ENCODE measurements around the gene HOXB6. TPM values are rescaled to one million over a fixed set of nuclear protein-coding genes. Genes with fewer than 3 reads are reported as not detected.

Gene HOXB6
- total RNA-seq, 4 donors from 2014 or later: 9.2 to 22.7 (median 15.5) TPM

GRCh38 chr17:48615047-48615962, 10.5 kb upstream of the HOXB6 start, which contains the start of gene HOXB8:
Gene HOXB8, minus strand, starts transcription at chr17:48615292. Its CDS starts 588 bp downstream, at chr17:48614704.
- ATAC-seq (ENCODE audit: low FRiP score) (no peak), DNase-seq (ENCODE audit: low spot score) (no peak)
- no peak for TF ChIP-seq CTCF (IDR thresholded peaks at IDR 0.05)

- TF ChIP-seq CTCF (IDR thresholded peaks at IDR 0.05): no peak
- ATAC-seq (ENCODE audit: low FRiP score) (no peak), DNase-seq (ENCODE audit: low spot score) (no peak)
Observed at GRCh38 chr17:48613862-48614694, 9.3 kb upstream of the HOXB6 start.

- peak; percentile 28 for ATAC-seq (ENCODE audit: low FRiP score)
- no peak for DNase-seq (ENCODE audit: low spot score)
Observed at GRCh38 chr17:48612854-48613691, 8.3 kb upstream of the HOXB6 start.

GRCh38 chr17:48612456-48612853, 7.7 kb upstream of the HOXB6 start:
- no peak for DNase-seq (ENCODE audit: low spot score)
- TF ChIP-seq CTCF (IDR thresholded peaks at IDR 0.05): no peak
- ATAC-seq (ENCODE audit: low FRiP score): no peak

More at GRCh38 chr17:48612854-48613691, 8.3 kb upstream of the HOXB6 start:
- no peak for TF ChIP-seq CTCF (IDR thresholded peaks at IDR 0.05)

- no peak for ATAC-seq (ENCODE audit: low FRiP score)
- DNase-seq (ENCODE audit: low spot score): no peak
- TF ChIP-seq CTCF (IDR thresholded peaks at IDR 0.05): no peak
Observed at GRCh38 chr17:48611681-48612455, 7.1 kb upstream of the HOXB6 start.

GRCh38 chr17:48611213-48611612, 6.4 kb upstream of the HOXB6 start:
- no peak for ATAC-seq (ENCODE audit: low FRiP score)
- DNase-seq (ENCODE audit: low spot score): no peak
- no peak for TF ChIP-seq CTCF (IDR thresholded peaks at IDR 0.05)

Data from omental fat pad (tissue), 4 donors.